Activated CD8-positive, alpha-beta memory T cell treated with anti-CD3 and anti-CD28 coated beads for 48 hours (primary cell): ENCODE measurements around the gene CACHD1.

Experiments
- DNase-seq, 3 experiments: peaks; one replicate each; pipeline ENCODE4 v3.0.0-alpha.2; 2020; ENCODE audit warnings: low read depth in 2 of 3, low spot score in 2 of 3

The CACHD1 gene

GRCh38 chr1:64519901-64520300 lies 50.0 kb downstream of the CACHD1 start:
- DNase-seq: no peak

DNA sequence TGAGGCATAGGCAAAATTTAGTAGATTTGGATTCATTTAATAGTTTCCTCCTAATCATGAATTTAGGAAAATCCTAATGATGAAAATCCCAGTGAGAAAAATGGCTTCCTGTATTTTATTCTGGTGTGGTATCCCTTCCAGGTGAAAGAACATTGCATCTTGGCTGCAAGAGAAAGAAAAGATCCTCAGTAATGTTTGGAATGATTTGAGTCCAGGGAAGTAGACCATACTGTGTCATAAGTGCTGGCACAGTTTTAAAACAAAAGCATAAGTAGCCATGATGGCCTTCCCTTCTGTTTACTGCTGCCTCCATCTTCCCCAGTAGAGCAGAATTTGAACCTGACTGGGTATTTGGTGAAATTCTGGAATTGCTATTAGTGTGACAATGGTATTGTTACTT lies 52.8 kb downstream of the CACHD1 start:
- no peak for DNase-seq

- no peak for DNase-seq
These were observed 53.7 kb downstream of the CACHD1 start for GRCh38 chr1:64523413-64524337.

GRCh38 chr1:64524614-64525013 lies 54.7 kb downstream of the CACHD1 start:
- no peak for DNase-seq

DNA sequence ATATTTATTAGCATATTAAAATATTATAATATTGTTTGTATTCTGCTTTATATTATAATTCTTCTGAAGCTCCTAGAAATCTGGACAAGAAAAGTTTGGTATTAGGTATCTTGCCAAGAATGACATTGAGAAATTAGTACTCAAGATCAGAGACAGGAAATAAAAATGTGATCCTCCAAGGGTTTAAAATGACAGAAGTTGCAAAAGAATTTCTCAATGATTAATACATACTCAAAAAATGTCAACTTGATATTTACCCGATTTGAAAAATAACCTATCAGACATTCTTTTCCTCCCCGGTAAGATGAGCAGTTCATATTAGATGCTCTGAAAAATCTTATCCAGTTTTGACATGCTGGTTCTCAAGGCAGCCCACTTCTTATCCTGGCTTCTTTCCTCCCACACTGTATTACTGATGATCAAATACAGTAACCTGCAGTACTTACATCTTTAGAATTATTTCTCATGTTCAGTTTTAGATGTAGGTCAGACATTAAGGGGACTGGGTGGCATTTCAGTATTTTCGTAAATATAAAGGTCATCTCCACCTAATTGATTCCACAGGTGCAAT lies 55.3 kb downstream of the CACHD1 start:
- no peak for DNase-seq

- no peak for DNase-seq
These were observed 56.4 kb downstream of the CACHD1 start for GRCh38 chr1:64526312-64526711.

GRCh38 chr1:64527165-64527564 lies 57.2 kb downstream of the CACHD1 start:
- DNase-seq: no peak

DNA sequence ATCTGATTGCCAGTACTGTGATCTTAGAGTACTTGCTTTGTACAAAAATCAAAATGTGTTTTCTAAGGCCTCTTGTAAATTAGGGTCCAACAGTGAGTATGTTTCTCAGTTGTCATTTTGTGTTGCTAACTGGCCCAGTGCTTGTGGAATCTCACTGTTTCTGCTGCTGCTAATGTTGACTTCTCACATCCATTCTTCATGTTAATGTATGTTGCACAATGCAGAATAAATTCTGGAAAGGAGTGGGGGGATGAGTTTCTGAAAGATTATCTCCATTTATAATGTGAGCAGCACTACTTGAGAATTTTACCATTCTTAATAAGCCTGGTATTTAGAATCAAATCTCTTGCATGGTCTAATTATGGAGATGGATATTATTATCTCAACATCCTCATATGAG lies 57.9 kb downstream of the CACHD1 start:
- no peak for DNase-seq

GRCh38 chr1:64530969-64531692 lies 61.2 kb downstream of the CACHD1 start:
- DNase-seq: no peak

- DNase-seq: no peak
These were observed 62.7 kb downstream of the CACHD1 start for GRCh38 chr1:64532646-64533045.

DNA sequence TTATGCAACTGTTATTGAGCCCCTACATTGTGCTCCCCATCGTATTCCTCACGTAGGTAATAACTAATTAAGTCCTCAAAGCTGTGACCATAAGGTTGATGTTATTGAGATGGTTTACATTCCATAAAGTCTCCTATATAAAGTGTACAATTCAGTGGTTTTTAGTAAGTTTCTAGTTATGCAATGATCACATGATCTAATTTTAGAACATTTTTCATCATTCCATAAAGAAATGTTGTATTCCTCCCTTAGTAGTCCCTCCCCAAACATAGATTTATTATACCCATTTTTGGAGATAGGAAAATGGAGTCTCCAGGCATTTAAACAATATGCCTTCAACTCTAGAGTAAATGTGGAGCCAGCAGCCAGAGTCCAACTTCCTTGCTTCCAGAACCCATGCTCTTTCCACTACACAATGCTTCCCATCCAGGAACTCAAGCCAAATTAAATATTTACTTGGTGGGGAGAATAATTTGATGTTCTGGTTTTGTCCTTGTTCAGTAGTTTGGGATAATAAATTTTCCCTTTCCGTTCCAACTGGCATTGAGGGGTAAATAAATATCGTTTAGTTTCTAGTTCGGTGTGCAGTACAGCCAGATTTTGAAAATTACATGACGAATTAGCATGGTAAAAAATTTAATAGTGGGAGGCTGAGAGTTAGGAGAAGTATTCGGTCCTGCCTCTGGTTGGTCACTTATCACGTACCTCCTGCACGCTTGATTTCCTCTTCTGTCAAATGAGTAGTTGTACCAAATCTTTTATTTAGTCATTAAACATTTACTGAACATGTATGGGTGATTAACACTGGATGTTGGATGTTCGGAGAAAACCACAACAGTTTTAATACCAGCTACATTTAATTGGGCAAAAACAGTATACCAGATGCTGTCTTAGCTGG lies 66.3 kb downstream of the CACHD1 start:
- DNase-seq: no peak

DNA sequence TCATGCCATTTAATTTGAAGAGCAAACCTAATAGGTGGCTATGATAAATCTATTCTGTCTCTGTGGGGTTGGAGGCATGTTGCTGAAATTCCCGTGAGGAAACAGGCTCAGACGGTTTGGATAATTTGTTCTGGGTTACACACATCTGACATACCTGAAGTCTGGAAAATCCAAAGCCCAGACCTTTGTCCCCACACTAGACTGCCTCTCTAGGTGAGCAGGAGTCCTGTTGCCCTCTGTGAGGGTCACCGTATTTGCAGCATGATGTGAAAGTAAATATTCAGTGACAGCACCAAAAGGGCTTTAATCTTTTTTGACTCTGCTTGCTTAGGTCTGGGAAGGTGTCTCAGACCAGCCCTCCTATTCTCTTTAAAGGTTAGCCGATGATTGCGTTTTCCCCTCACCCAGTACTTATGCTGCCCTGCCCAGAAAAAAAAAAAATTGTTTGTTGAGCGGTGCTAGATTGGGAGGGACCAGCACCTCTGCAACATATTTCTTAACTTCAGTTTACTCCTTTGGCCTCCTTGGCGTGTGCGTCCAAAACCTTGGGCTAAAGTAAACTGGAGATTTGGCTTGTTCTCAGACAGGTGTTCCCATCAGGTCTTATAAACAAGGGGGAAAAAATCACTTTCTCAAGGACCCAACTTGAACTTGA lies 67.0 kb downstream of the CACHD1 start:
- no peak for DNase-seq

GRCh38 chr1:64537942-64538341 lies 68.0 kb downstream of the CACHD1 start:
- no peak for DNase-seq

- no peak for DNase-seq
These were observed 68.5 kb downstream of the CACHD1 start for GRCh38 chr1:64538389-64538788.

DNA sequence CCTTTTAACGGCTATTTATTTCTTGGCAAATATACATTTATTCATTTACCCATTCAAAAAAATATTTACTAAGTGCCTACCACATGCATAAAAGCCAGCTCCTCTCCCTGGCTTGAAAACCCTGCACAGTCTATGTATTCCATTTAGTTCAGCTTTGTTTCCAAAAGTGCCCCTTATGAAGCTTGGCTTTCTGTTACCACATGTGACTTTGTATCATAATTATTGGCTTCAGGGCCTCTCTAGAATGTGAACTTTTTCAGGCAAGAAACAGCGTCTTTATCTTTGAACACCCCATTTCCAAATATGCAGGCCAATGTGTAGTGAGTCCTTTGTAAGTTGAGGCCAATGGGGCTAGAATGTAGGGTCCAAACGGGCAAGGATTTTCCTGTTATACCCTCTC lies 69.4 kb downstream of the CACHD1 start:
- DNase-seq: no peak

DNA sequence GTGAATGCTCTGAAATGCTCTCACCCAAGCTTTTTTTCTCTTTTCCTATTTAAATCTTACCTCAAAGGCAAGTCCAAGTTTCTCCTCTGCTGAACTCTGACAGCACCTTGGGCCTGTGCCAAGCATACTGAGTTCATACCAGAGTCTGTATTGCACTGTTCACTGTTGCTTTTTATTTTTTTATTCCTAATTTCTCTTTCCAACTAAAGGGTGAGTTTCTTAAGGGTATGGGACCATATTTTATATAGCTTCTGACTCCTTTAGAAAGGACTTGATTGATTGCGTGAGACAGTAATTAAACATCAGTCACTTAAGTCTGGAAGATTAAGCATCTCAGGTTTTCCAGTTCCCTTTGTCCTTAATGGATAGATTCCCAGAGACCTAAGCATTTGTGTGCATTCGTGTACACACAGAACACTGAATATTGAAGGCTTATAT lies 69.9 kb downstream of the CACHD1 start:
- no peak for DNase-seq

DNA sequence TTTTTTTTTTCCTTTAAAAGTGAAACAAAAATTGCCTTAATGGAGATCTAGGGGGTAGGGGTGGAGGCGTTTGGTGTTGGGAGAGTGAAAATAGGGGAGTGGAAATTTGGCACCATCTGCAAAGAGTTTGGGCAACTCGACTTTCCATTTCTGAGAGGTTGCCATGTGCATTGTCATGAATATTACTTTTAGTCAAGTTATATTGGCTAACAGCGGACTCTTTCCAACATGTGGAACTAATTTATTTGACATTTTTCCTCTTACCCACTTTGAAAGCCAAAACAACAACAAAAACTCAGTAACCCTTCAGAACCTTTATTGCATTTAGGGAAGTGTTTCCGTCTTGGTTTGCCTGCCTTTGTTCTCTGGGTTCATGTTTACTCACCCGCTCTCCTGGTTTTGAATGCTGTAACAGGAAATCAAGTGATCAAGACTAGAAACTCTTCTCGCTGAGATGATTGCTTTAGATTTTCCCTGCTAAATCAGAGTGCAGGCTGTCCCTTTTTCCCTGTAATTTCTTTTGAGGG lies 70.4 kb downstream of the CACHD1 start:
- DNase-seq: no peak

- no peak for DNase-seq
These were observed 72.2 kb downstream of the CACHD1 start for GRCh38 chr1:64542118-64542517.

DNA sequence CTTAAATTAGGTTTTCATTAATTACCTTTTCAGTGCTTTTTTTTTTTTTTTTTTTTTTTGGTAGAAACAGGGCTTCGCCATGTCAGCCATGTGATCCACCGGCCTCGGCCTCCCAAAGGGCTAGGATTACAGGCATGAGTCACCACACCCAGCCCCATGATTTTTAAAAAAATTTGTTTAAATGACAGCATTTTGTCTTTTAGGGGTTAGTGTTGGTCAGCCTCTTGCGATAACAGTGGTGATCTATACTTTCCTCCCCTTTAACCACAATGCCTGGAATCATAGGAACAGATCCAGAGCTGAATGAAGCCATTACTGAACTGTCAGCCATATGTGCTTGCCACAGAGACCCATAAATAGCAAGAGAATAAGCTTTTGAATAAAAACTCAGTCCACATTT lies 73.9 kb downstream of the CACHD1 start:
- no peak for DNase-seq

GRCh38 chr1:64545118-64545843 lies 75.4 kb downstream of the CACHD1 start:
- DNase-seq: no peak
